Left ventricle myocardium inferior (tissue), 1 donor: ENCODE results near the gene CATSPERB. TPM values are rescaled to one million over a fixed set of nuclear protein-coding genes. Genes with fewer than 3 reads are reported as not detected.
"Not testable (repeated sequence)": the region's sequence is repeated elsewhere in the genome, so short reads cannot be mapped to it uniquely, and the experiment has no call there.

Experiments
- DNase-seq: peaks from one replicate; pipeline ENCODE4 v3.0.0-alpha.2; 2020
- H3K27ac ChIP-seq: fragments of 200-600 bp; replicated peaks from 2 replicates; pipeline ENCODE4 v1.8.0; 2021
- H3K27me3 ChIP-seq: fragments of 200-600 bp; 2 replicates; pipeline ENCODE4 v1.8.0; 2021; ENCODE audit warnings: low read depth
- H3K36me3 ChIP-seq: fragments of 200-600 bp; 2 replicates; pipeline ENCODE4 v1.8.0; 2021
- H3K4me1 ChIP-seq: fragments of 200-600 bp; 2 replicates; pipeline ENCODE4 v1.8.0; 2021
- H3K4me3 ChIP-seq: fragments of 200-600 bp; 2 replicates; pipeline ENCODE4 v1.8.0; 2021; ENCODE audit warnings: mild to moderate bottlenecking, moderate library complexity
- H3K9me3 ChIP-seq: fragments of 200-600 bp; replicated peaks from 2 replicates; pipeline ENCODE4 v1.8.0; 2021
- intact Hi-C: fragments of 100-400 bp; cut with micrococcal nuclease; formaldehyde crosslinking; loops from one replicate; pipeline ENCODE4 v1.11.0; 2022
- total RNA-seq: library from RNA; stranded (reverse); fragmentation: NEBNext Ultra II Directional; extraction: Animal tissue kit (Norgen Biotek cat#: 25700); gene quantifications from one replicate; pipeline ENCODE4 v1.2.1, GENCODE V29; 2021
- TF ChIP-seq, protein P1 (sequence below): fragments of 200-600 bp; IDR thresholded peaks from 2 replicates; pipeline ENCODE4 v1.8.0; 2021; ENCODE audit warnings: antibody characterized with exemption, mild to moderate bottlenecking, borderline replicate concordance
- donor health status: DM: no; HTN: yes; CAD: no; lungs with severe emphysema.

Gene CATSPERB
- total RNA-seq, 1 donor from 2014 or later = 0.99 TPM

DNA sequence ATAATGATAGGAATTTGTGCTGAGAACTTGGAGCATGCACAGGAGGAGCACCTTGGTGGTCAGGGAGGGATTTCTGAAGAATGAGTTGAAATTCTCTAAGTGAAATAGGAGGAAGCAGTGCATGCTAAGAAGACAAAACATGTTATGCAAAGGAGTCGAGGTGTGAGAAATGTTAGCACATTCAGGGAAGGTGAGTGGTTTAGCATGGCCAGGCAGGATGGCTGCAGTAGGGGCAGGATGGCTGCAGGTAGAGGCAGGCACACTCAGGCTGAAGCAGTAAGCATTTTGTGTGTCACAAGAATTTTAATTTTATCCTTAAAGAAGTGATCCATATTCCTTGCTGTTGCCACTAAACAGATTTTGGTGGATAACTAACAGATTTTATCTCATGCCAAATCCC is 46.3 kb downstream of the CATSPERB start:
- DNase-seq = no peak
- no peaks in the 10 kb centered on the region for H3K36me3 ChIP-seq
- peaks cover 7% of the 10 kb centered on the region for H3K9me3 ChIP-seq
- H3K4me1 ChIP-seq = no peaks in the 10 kb centered on the region
- no peak overlapping the region for H3K27ac ChIP-seq
- peaks cover 6% of the 10 kb centered on the region for H3K27me3 ChIP-seq
- H3K4me3 ChIP-seq = no peak overlapping the region
- TF ChIP-seq, protein P1, sequence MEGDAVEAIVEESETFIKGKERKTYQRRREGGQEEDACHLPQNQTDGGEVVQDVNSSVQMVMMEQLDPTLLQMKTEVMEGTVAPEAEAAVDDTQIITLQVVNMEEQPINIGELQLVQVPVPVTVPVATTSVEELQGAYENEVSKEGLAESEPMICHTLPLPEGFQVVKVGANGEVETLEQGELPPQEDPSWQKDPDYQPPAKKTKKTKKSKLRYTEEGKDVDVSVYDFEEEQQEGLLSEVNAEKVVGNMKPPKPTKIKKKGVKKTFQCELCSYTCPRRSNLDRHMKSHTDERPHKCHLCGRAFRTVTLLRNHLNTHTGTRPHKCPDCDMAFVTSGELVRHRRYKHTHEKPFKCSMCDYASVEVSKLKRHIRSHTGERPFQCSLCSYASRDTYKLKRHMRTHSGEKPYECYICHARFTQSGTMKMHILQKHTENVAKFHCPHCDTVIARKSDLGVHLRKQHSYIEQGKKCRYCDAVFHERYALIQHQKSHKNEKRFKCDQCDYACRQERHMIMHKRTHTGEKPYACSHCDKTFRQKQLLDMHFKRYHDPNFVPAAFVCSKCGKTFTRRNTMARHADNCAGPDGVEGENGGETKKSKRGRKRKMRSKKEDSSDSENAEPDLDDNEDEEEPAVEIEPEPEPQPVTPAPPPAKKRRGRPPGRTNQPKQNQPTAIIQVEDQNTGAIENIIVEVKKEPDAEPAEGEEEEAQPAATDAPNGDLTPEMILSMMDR = no peak
- intact Hi-C loops = no loop called here

DNA sequence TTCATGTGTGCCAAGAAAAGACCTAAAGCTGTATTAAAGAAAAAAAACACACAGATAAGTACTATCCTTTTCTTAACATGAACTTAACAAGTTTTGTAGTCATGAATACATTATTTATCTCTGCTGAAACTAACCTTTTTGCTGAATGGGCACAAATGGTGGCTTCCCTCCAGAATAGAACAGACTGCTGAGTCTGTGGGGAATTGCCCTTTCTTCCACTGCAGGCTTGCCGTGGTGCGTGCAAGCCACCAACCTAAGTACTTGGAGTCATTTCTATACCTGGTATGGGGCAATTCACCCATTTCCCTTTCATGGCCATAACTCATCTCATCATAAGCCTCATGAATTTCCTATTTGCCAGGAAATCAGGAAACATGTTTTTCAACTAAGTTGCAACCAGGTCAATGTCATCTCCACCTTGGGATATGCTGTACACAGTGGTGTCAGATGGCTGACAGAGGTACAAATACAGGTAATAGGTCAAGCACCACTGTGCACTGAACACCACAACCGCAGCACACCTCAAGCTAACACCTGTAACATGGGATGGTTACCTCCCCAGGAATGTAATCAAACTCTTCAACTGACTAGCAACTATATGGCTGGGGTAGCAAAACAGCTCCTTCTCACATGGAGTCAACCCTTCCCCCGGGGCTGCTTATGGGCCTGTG is 49.9 kb downstream of the CATSPERB start:
- intact Hi-C loops = no loop called here
- TF ChIP-seq, protein P1 = no peak
- peaks cover 6% of the 10 kb centered on the region for H3K27me3 ChIP-seq
- no peak for DNase-seq
- peaks cover 10% of the 10 kb centered on the region for H3K9me3 ChIP-seq
- no peak overlapping the region for H3K4me3 ChIP-seq
- no peaks in the 10 kb centered on the region for H3K4me1 ChIP-seq
- H3K36me3 ChIP-seq = no peaks in the 10 kb centered on the region
- H3K27ac ChIP-seq = no peak overlapping the region

GRCh38 chr14:91681118-91681517 is 50.8 kb downstream of the CATSPERB start:
- Histone ChIP-seq H3K9me3 (peaks cover 14% of the 10 kb centered on the region), H3K27me3 (peaks cover 6% of the 10 kb centered on the region), H3K27ac (no peak overlapping the region), H3K36me3 (no peaks in the 10 kb centered on the region), H3K4me3 (no peak overlapping the region), H3K4me1 (no peaks in the 10 kb centered on the region)
- DNase-seq = no peak
- intact Hi-C loops = no loop called here
- TF ChIP-seq, protein P1 = no peak

DNA sequence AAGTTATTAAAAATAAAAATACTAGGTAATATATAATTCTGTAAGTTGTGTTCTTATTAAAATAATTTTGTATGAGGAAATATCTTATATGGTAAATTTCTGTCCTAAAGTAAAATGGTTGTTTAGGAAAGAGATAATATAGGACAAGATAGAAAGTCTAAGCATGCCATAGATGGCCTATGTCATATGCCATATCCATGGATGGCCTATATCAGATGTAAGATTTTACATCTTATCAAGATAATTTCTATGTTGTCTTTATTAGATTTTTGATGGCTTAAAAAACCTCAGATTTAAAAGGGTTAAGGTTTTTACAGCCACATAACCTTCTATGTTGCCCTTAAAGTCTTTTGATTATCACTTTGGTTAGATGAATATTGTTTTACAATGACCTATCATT is 52.6 kb downstream of the CATSPERB start:
- TF ChIP-seq, protein P1 = no peak
- intact Hi-C loops = no loop called here

GRCh38 chr14:91677687-91678086 is 54.2 kb downstream of the CATSPERB start:
- H3K4me3 ChIP-seq, DNase-seq, intact Hi-C loops, H3K27me3 ChIP-seq, H3K27ac ChIP-seq, H3K36me3 ChIP-seq, H3K4me1 ChIP-seq: not testable (repeated sequence)
- H3K9me3 ChIP-seq = peaks cover 14% of the 10 kb centered on the region

More for the DNA sequence above, 52.6 kb downstream of the CATSPERB start:
- no peaks in the 10 kb centered on the region for H3K36me3 ChIP-seq
- no peak overlapping the region for H3K4me3 ChIP-seq
- no peak overlapping the region for H3K27ac ChIP-seq
- DNase-seq = no peak
- no peaks in the 10 kb centered on the region for H3K27me3 ChIP-seq
- peaks cover 14% of the 10 kb centered on the region for H3K9me3 ChIP-seq
- H3K4me1 ChIP-seq = no peaks in the 10 kb centered on the region

DNA sequence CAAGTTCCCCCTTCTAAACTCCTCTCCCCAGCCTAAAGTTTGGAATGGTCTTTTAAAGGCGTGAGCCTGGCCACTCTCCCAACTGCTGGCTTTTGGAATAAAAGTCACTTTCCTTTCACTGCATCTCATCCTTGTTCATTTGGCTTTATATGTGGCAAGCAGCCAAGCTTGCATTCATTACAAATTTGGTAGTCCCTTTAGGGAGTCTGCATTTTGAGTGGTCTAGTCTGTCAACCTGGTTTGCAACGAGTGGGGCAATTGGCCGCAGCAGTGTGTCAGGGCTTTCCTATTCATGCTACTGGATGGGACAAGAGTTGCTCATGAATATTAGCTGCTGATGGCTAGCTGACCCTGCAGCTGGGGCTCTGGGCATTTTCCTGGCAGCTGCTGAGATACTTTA is 57.0 kb downstream of the CATSPERB start:
- Histone ChIP-seq H3K27ac (no peak overlapping the region), H3K4me3 (no peak overlapping the region), H3K36me3 (no peaks in the 10 kb centered on the region), H3K27me3 (no peaks in the 10 kb centered on the region), H3K4me1 (no peaks in the 10 kb centered on the region), H3K9me3 (peaks cover 14% of the 10 kb centered on the region)
- intact Hi-C loops = no loop called here
- DNase-seq = no peak
- TF ChIP-seq, protein P1 = no peak
